Rectal smooth muscle tissue (tissue), 1 donor: ENCODE data around the gene OIT3.
"Not testable (repeated sequence)": the region's sequence is repeated elsewhere in the genome, so short reads cannot be mapped to it uniquely, and the experiment has no call there.

Experiments
- H3K27ac ChIP-seq: one replicate; pipeline ENCODE4 v1.7.0; 2013; ENCODE audit warnings: low read depth, low read length, inconsistent platforms
- H3K27me3 ChIP-seq: one replicate; pipeline ENCODE4 v1.7.0; 2013; ENCODE audit warnings: low read length; ENCODE audit not compliant: control insufficient read depth, insufficient read depth
- H3K36me3 ChIP-seq: one replicate; pipeline ENCODE4 v1.7.0; 2013; ENCODE audit warnings: low read length; ENCODE audit not compliant: control insufficient read depth, insufficient read depth
- H3K4me1 ChIP-seq: one replicate; pipeline ENCODE4 v1.7.0; 2013; ENCODE audit warnings: low read length; ENCODE audit not compliant: control insufficient read depth, insufficient read depth
- H3K4me3 ChIP-seq: one replicate; pipeline ENCODE4 v1.7.0; 2013; ENCODE audit warnings: low read length
- H3K9ac ChIP-seq: one replicate; pipeline ENCODE4 v1.7.0; 2013; ENCODE audit warnings: low read length

Gene OIT3

GRCh38 chr10:72910705-72911104, 17.2 kb downstream of the OIT3 start:
- Histone ChIP-seq H3K27ac (no peak overlapping the region), H3K4me1 (no peaks in the 10 kb centered on the region), H3K9ac (no peak overlapping the region), H3K36me3 (no peaks in the 10 kb centered on the region), H3K4me3 (no peak overlapping the region), H3K27me3 (no peaks in the 10 kb centered on the region)

DNA sequence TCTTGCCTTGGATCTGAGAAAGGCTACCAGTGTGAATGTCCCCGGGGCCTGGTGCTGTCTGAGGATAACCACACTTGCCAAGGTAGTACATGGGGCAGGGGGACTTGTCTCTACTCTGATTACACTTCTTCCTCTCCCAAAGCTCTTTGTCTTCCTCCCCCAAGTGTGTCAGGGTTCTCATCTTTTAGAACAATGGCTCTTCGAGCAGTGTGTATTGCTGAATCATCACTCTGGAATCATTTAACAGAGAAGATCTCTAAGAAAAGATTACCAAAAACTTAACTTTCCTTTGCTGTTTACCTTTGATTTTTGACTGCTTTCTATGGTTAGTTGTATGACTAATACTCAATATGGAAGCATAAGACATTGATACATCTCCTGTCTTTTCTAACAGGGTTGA, 18.2 kb downstream of the OIT3 start:
- H3K27me3 ChIP-seq = no peaks in the 10 kb centered on the region
- no peak overlapping the region for H3K9ac ChIP-seq
- H3K4me3 ChIP-seq = no peak overlapping the region
- H3K36me3 ChIP-seq = no peaks in the 10 kb centered on the region
- H3K27ac ChIP-seq = no peak overlapping the region
- H3K4me1 ChIP-seq = no peaks in the 10 kb centered on the region

DNA sequence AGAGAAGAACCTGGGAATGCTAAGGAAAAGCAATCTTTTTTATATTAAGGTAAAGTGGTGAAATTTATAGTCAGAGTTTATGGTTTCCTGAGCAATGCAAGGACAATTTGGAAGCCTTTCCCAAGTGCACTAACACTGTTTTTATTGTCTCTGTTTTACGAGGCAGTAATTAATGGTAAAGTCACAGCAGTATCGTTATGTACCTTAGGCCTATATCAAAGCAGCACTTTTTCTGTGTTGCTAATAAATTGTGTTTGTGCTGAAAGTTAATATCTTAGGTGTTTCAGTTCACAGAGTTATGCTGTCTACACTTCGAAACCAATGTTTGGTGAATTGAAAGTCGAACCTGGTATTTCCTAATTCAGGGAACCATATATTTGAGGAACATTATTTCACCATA, 19.2 kb downstream of the OIT3 start:
- H3K4me1 ChIP-seq = no peaks in the 10 kb centered on the region
- no peak overlapping the region for H3K4me3 ChIP-seq
- no peaks in the 10 kb centered on the region for H3K36me3 ChIP-seq
- H3K27ac ChIP-seq = no peak overlapping the region
- H3K9ac ChIP-seq = no peak overlapping the region
- H3K27me3 ChIP-seq = no peaks in the 10 kb centered on the region

GRCh38 chr10:72913287-72913686, 19.7 kb downstream of the OIT3 start:
- Histone ChIP-seq H3K27ac (no peak overlapping the region), H3K4me3 (no peak overlapping the region), H3K9ac (no peak overlapping the region), H3K4me1 (no peaks in the 10 kb centered on the region), H3K27me3 (no peaks in the 10 kb centered on the region), H3K36me3 (no peaks in the 10 kb centered on the region)

DNA sequence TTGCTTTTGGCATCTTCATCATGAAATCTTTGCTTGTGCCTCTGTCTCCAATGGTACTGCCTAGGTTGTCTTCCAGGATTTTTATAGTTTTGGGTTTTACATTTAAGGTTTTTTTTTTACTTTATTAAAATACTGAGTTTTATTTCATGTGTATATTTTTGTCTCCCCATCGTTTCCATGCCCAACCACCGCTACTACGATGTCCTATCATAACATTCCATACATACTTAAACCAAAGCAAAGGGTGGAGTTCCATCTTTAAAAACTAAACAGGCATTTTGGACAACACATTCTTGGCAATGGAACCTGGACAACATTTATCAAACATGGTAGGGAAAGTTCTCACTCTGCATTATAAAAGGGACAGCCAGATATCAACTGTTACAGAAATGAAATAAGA, 23.7 kb downstream of the OIT3 start:
- H3K9ac ChIP-seq, H3K4me1 ChIP-seq, H3K27me3 ChIP-seq, H3K36me3 ChIP-seq, H3K4me3 ChIP-seq, H3K27ac ChIP-seq: not testable (repeated sequence)

DNA sequence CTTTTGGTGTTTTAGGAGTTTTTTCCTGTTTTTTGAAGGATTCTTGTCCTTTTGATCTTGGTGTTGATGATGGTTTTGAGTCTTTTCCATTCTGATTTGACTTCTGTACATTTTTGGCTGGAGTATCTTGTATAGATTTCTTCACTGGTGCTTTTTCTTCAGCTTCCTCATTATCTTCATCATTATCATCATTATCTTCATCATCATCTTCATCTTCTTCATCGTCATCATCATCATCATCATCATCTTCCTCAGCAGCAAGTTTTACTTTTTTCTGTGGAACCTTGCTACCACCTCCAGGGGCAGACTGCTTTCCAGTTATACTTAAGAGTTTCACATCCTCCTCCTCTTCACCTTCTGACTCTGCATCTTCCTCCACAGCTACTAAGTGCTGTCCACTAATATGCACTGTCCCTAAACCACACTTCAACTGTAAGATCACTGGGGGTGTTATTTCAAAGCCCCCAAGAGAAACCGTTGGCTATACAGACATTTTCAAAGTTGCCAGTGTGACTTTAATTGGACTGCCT, 24.3 kb downstream of the OIT3 start:
- H3K9ac ChIP-seq, H3K36me3 ChIP-seq, H3K4me1 ChIP-seq, H3K4me3 ChIP-seq, H3K27me3 ChIP-seq, H3K27ac ChIP-seq: not testable (repeated sequence)

DNA sequence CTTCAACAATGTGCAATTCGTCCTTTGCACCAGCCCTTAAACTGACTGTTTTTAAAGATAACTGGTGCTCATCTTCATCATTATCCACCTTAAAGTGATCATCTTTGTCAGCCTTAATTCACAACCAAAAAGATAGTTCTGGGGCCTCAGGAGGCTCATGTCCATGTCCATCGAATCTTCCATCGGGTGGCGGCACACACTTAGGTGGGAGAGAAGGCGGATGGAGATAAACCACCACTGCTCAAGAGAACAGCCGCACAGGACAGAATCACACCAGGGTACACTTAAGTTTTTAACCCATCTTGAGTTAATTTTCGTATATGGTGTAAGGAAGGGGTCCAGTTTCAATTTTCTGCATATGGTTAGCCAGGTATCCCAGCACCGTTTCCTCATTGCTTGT, 24.8 kb downstream of the OIT3 start:
- Histone ChIP-seq H3K27ac (no peak overlapping the region), H3K4me3 (no peak overlapping the region), H3K9ac (no peak overlapping the region), H3K36me3 (no peaks in the 10 kb centered on the region), H3K27me3 (no peaks in the 10 kb centered on the region), H3K4me1 (no peaks in the 10 kb centered on the region)

GRCh38 chr10:72921147-72921683, 27.7 kb downstream of the OIT3 start:
- not testable (repeated sequence) for H3K27me3 ChIP-seq, H3K9ac ChIP-seq, H3K4me1 ChIP-seq, H3K36me3 ChIP-seq, H3K4me3 ChIP-seq, H3K27ac ChIP-seq

DNA sequence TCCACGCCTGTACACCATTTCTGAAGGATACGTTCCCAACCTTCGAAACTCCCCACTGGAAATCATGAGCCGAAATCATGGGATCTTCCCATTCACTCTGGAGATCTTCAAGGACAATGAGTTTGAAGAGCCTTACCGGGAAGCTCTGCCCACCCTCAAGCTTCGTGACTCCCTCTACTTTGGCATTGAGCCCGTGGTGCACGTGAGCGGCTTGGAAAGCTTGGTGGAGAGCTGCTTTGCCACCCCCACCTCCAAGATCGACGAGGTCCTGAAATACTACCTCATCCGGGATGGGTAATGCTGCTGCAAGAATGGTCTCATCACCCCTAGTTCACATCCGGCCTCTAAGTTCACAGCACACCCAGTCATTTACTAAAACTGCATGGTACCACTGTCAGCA, 30.8 kb downstream of the OIT3 start:
- no peaks in the 10 kb centered on the region for H3K4me1 ChIP-seq
- no peak overlapping the region for H3K9ac ChIP-seq
- H3K36me3 ChIP-seq = no peaks in the 10 kb centered on the region
- no peak overlapping the region for H3K4me3 ChIP-seq
- H3K27me3 ChIP-seq = no peaks in the 10 kb centered on the region
- H3K27ac ChIP-seq = no peak overlapping the region

DNA sequence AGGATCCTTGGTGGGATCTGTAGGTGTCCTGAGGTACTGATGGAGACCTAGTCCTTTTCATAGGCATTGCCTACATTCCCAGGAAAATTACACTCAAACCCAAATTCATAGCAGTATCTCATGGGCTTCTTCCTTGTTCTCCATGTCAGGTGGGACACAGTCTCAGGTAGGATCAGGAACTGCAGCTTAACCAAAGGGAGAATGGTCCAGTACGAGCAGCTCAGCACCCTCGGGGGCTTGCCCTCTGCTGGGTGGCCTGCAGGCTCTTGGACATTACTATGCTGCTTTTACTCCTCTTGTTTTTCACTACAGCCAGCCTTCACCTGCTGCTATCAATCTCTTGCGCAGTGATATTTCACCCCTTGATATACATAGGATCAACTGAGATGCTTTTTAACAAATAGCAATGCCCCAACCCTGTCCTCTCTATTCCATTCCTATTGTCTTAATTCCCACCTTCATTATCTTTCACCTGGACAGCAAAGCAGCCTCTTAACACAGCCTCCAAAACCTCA, 32.5 kb downstream of the OIT3 start:
- no peak overlapping the region for H3K9ac ChIP-seq
- no peak overlapping the region for H3K27ac ChIP-seq
- no peaks in the 10 kb centered on the region for H3K36me3 ChIP-seq
- no peaks in the 10 kb centered on the region for H3K4me1 ChIP-seq
- no peak overlapping the region for H3K4me3 ChIP-seq
- H3K27me3 ChIP-seq = no peaks in the 10 kb centered on the region

DNA sequence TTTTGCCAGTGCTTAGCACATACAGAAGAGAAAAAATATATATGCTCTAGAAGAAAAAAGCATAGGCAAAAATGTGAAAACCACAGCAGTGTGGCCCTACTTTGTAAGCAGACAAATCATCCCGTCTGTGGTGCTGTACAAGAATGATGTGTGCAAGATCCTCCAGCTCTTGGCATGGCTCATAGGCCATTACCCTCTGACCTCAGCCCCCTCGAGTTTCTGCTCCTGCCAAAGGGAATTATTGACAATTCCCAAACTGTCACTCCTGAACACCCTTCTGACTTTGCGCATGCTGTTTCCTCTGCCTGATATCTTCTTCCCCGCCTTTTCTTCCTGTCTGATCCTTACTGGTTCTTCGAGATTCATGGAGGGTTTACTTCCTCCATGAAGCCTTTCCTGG, 33.9 kb downstream of the OIT3 start:
- Histone ChIP-seq H3K27ac (no peak overlapping the region), H3K9ac (no peak overlapping the region), H3K4me1 (no peaks in the 10 kb centered on the region), H3K4me3 (no peak overlapping the region), H3K36me3 (no peaks in the 10 kb centered on the region), H3K27me3 (no peaks in the 10 kb centered on the region)

- Histone ChIP-seq H3K4me1 (no peaks in the 10 kb centered on the region), H3K36me3 (no peaks in the 10 kb centered on the region), H3K9ac (no peak overlapping the region), H3K27ac (no peak overlapping the region), H3K27me3 (no peaks in the 10 kb centered on the region), H3K4me3 (no peak overlapping the region)
These were observed 35.3 kb downstream of the OIT3 start for GRCh38 chr10:72928798-72929197.

DNA sequence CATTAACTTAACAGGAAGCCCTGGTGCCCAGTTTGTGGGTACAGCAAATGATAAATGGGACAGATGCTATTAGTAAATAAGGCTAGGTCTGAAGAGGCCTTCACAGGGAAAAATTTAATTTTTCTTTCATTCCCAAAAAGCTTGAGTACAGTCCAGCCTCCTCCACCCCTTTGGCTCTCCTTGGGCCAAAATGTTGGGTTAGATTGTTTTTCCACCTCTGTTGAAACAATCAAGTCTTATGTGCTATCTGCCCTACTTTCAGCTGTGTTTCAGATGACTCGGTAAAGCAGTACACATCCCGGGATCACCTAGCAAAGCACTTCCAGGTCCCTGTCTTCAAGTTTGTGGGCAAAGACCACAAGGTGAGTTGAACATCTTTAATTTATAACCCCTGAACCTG, 36.7 kb downstream of the OIT3 start:
- Histone ChIP-seq H3K4me3 (no peak overlapping the region), H3K27ac (no peak overlapping the region), H3K9ac (no peak overlapping the region), H3K27me3 (no peaks in the 10 kb centered on the region), H3K4me1 (no peaks in the 10 kb centered on the region), H3K36me3 (no peaks in the 10 kb centered on the region)
